CD14-positive monocyte (primary cell): ENCODE data around the gene LDAH. TPM values are rescaled to one million over a fixed set of nuclear protein-coding genes. Genes with fewer than 3 reads are reported as not detected.

Experiments used
- DNase-seq, 3 donors: peaks; one replicate each; pipeline ENCODE4 v3.0.0-alpha.2; 2011 to 2022
- H2AFZ ChIP-seq: 2 replicates; pipeline ENCODE4 v1.6.0; 2012; ENCODE audit warnings: mild to moderate bottlenecking, low read depth, low read length, inconsistent platforms; ENCODE audit not compliant: insufficient read depth, poor library complexity, severe bottlenecking
- H3K27ac ChIP-seq, 2 donors: 1 replicate in 1 of 2; 2 replicates in 1 of 2; pipeline ENCODE4 v1.5.1; 2012 to 2013; ENCODE audit warnings: low read length in 2 of 2, control low read depth in 1 of 2, inconsistent platforms in 1 of 2, low read depth in 1 of 2, mild to moderate bottlenecking in 1 of 2
- H3K27me3 ChIP-seq, 2 donors: one replicate each; pipeline versions ENCODE4 v1.6.0 to v1.6.1; 2011 to 2013; ENCODE audit warnings: low read length in 2 of 2; ENCODE audit not compliant: control insufficient read depth in 2 of 2, insufficient read depth in 2 of 2
- H3K36me3 ChIP-seq, 2 donors: replicated peaks in 1 of 2; 1 replicate in 1 of 2; 2 replicates in 1 of 2; pipeline versions ENCODE4 v1.5.1 to v1.6.1; 2012 to 2013; ENCODE audit warnings: low read length in 2 of 2, control low read depth in 1 of 2, inconsistent platforms in 1 of 2, mild to moderate bottlenecking in 1 of 2; ENCODE audit not compliant: insufficient read depth in 2 of 2, control insufficient read depth in 1 of 2
- H3K4me1 ChIP-seq, 2 donors: 1 replicate in 1 of 2; 2 replicates in 1 of 2; pipeline versions ENCODE4 v1.5.1 to v1.6.1; 2012 to 2013; ENCODE audit warnings: low read length in 2 of 2, control low read depth in 1 of 2, inconsistent platforms in 1 of 2, mild to moderate bottlenecking in 1 of 2, moderate library complexity in 1 of 2; ENCODE audit not compliant: insufficient read depth in 2 of 2, control insufficient read depth in 1 of 2
- H3K4me2 ChIP-seq: replicated peaks from 2 replicates; pipeline ENCODE3; 2012; ENCODE audit warnings: low read length, moderate library complexity, mild to moderate bottlenecking; ENCODE audit not compliant: poor library complexity, severe bottlenecking; ENCODE audit errors: extremely low read depth
- H3K4me3 ChIP-seq, 3 experiments: fragments of 200-600 bp in 1 of 3; sonication (generic) in 1 of 3; replicated peaks in 1 of 3; 1 replicate in 2 of 3; 2 replicates in 1 of 3; pipeline ENCODE4 v1.5.1; 2011 to 2013; ENCODE audit warnings: low read length in 3 of 3, mild to moderate bottlenecking in 3 of 3, control low read depth in 2 of 3, low read depth in 2 of 3, inconsistent platforms in 1 of 3, moderate library complexity in 1 of 3
- H3K79me2 ChIP-seq: 2 replicates; pipeline ENCODE4 v1.6.0; 2012; ENCODE audit warnings: mild to moderate bottlenecking, control low read depth, inconsistent platforms, low read length, moderate library complexity; ENCODE audit not compliant: insufficient read depth
- H3K9ac ChIP-seq: 2 replicates; pipeline ENCODE4 v1.6.0; 2017; ENCODE audit warnings: low read length, mild to moderate bottlenecking; ENCODE audit not compliant: insufficient read depth, poor library complexity, severe bottlenecking
- H3K9me3 ChIP-seq, 2 donors: replicated peaks in 1 of 2; 1 replicate in 1 of 2; 2 replicates in 1 of 2; pipeline versions ENCODE4 v1.5.1 to v1.6.1; 2012 to 2013; ENCODE audit warnings: low read length in 2 of 2, control low read depth in 1 of 2; ENCODE audit not compliant: control insufficient read depth in 1 of 2, insufficient read depth in 1 of 2
- H4K20me1 ChIP-seq: 2 replicates; pipeline ENCODE4 v1.6.0; 2012; ENCODE audit warnings: mild to moderate bottlenecking, low read length, control low read depth, moderate library complexity; ENCODE audit not compliant: insufficient read depth
- H3K27ac Mint-ChIP-seq, 7 donors: one replicate each; pipeline ENCODE4 v1.8.0; 2020; ENCODE audit warnings: mild to moderate bottlenecking in 7 of 7, mixed read lengths in 7 of 7, moderate library complexity in 6 of 7, inconsistent platforms in 2 of 7
- H3K27me3 Mint-ChIP-seq, 3 donors: one replicate each; pipeline ENCODE4 v1.8.0; 2021 to 2022; ENCODE audit warnings: low read depth in 3 of 3, mild to moderate bottlenecking in 3 of 3, mixed read lengths in 3 of 3, moderate library complexity in 3 of 3, inconsistent platforms in 1 of 3
- H3K36me3 Mint-ChIP-seq, 2 donors: one replicate each; pipeline ENCODE4 v1.8.0; 2020; ENCODE audit warnings: mixed read lengths in 2 of 2, inconsistent platforms in 1 of 2, mild to moderate bottlenecking in 1 of 2
- H3K4me1 Mint-ChIP-seq: one replicate; pipeline ENCODE4 v1.8.0; 2020; ENCODE audit warnings: mild to moderate bottlenecking, mixed read lengths
- H3K4me3 Mint-ChIP-seq, 2 donors: one replicate each; pipeline ENCODE4 v1.8.0; 2020; ENCODE audit warnings: mild to moderate bottlenecking in 2 of 2, mixed read lengths in 2 of 2, moderate library complexity in 1 of 2
- H3K9me3 Mint-ChIP-seq, 7 donors: one replicate each; pipeline ENCODE4 v1.8.0; 2020 to 2022; ENCODE audit warnings: mixed read lengths in 7 of 7, mild to moderate bottlenecking in 6 of 7, moderate library complexity in 6 of 7, inconsistent platforms in 2 of 7
- CTCF ChIP-seq: fragments of 200-600 bp; IDR thresholded peaks from one replicate; pipeline ENCODE4 v1.8.0; 2022; ENCODE audit warnings: antibody characterized with exemption, mild to moderate bottlenecking
- WGBS: methylation state at CpG from one replicate; pipeline ENCODE4 v1.1.5; 2013; ENCODE audit warnings: missing lambda C conversion rate; ENCODE audit not compliant: insufficient coverage; 5-methylcytosine and 5-hydroxymethylcytosine counted together
- intact Hi-C, 2 donors: fragments of 100-400 bp; cut with micrococcal nuclease; formaldehyde crosslinking; loops; one replicate each; pipeline versions ENCODE4 v1.15.0 to v1.15.1; 2023
- polyA plus RNA-seq, 3 donors: library from polyadenylated mRNA; depleted of rRNA in 1 of 3; unstranded in 2 of 3; stranded (reverse) in 1 of 3; fragments of 300-500 nt in 2 of 3; fragments of >200 nt in 1 of 3; fragmentation: Illumina TruSeq in 2 of 3; gene quantifications; 1 replicate in 2 of 3; 2 replicates in 1 of 3; pipeline ENCODE4 v1.2.3, GENCODE V29; 2012 to 2021

The LDAH gene
- polyA plus RNA-seq, 3 donors: 3.7 to 5.7 (median 5.0) TPM

- no peak overlapping the region for H3K9ac ChIP-seq
- H3K36me3 Mint-ChIP-seq: peaks cover 2 to 15% of the 10 kb centered on the region in 2 donors
- H3K4me1 Mint-ChIP-seq: peaks cover 45% of the 10 kb centered on the region
- peaks cover 28% of the 10 kb centered on the region for H3K79me2 ChIP-seq
- no peak overlapping the region for H3K27ac ChIP-seq
- H2AFZ ChIP-seq: no peak overlapping the region
- H3K9me3 Mint-ChIP-seq: peaks cover 0 to 5% (median 1%) of the 10 kb centered on the region in 7 donors
- no peak overlapping the region for H3K4me2 ChIP-seq
- no peak overlapping the region for H3K4me3 ChIP-seq
- DNase-seq: no peak
- no peaks in the 10 kb centered on the region for H3K9me3 ChIP-seq
- peak overlapping the region in 3 of 7 donors; percentile 11 to 72 (median 63) for H3K27ac Mint-ChIP-seq
- H3K27me3 Mint-ChIP-seq: peaks cover 0 to 3% (median 3%) of the 10 kb centered on the region in 3 donors
- peaks cover 14% of the 10 kb centered on the region for H4K20me1 ChIP-seq
- no peak for TF ChIP-seq CTCF
- H3K36me3 ChIP-seq: no peaks in the 10 kb centered on the region
- peaks cover 36 to 41% of the 10 kb centered on the region in 2 donors for H3K4me1 ChIP-seq
- H3K4me3 Mint-ChIP-seq: no peak overlapping the region
- H3K27me3 ChIP-seq: no peaks in the 10 kb centered on the region
- intact Hi-C loops: loop anchor here in 1 of 2 donors (10.0 kb wide), 1 partner anchor 748 kb away; the partner anchor contains the start of gene TTC32
- 97% methylated on average over 8 of the region's 11 CpGs for WGBS
Observed at GRCh38 chr2:20652673-20653575, 170.0 kb downstream of the LDAH start.

GRCh38 chr2:20652141-20652540 is 170.8 kb downstream of the LDAH start:
- Histone ChIP-seq H3K4me3 (no peak overlapping the region), H3K9me3 (no peaks in the 10 kb centered on the region), H3K4me2 (no peak overlapping the region), H3K9ac (no peak overlapping the region), H3K79me2 (peaks cover 36% of the 10 kb centered on the region), H3K4me1 (peaks cover 36 to 41% of the 10 kb centered on the region in 2 donors), H3K36me3 (peaks cover 0 to 7% of the 10 kb centered on the region in 2 donors), H3K27ac (no peak overlapping the region), H2AFZ (peak overlapping the region; percentile 98), H3K27me3 (no peaks in the 10 kb centered on the region), H4K20me1 (peaks cover 21% of the 10 kb centered on the region)
- WGBS: 93% methylated on average over 3 of the region's 7 CpGs
- peaks cover 47% of the 10 kb centered on the region for H3K4me1 Mint-ChIP-seq
- intact Hi-C loops: loop anchor here in 1 of 2 donors (10.0 kb wide), 1 partner anchor 747 kb away; the partner anchor contains the start of gene TTC32
- H3K27ac Mint-ChIP-seq: no peak overlapping the region
- H3K27me3 Mint-ChIP-seq: peaks cover 0 to 4% (median 3%) of the 10 kb centered on the region in 3 donors
- H3K9me3 Mint-ChIP-seq: peaks cover 0 to 5% (median 1%) of the 10 kb centered on the region in 7 donors
- peaks cover 3 to 17% of the 10 kb centered on the region in 2 donors for H3K36me3 Mint-ChIP-seq
- no peak for DNase-seq
- no peak for TF ChIP-seq CTCF
- no peak overlapping the region for H3K4me3 Mint-ChIP-seq
